Placental pericyte (primary cell): Measurements from ENCODE around the gene FAAP24. TPM values are rescaled to one million over a fixed set of nuclear protein-coding genes. Genes with fewer than 3 reads are reported as not detected.

Experiments used
- total RNA-seq: library from RNA; depleted of rRNA; stranded (reverse); fragments of >200 nt; gene quantifications from 2 replicates; pipeline ENCODE4 v1.2.3, GENCODE V29; 2012

FAAP24 gene, protein sequence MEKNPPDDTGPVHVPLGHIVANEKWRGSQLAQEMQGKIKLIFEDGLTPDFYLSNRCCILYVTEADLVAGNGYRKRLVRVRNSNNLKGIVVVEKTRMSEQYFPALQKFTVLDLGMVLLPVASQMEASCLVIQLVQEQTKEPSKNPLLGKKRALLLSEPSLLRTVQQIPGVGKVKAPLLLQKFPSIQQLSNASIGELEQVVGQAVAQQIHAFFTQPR
- 1.1 and 6.2 TPM in 2 replicates for total RNA-seq

DNA sequence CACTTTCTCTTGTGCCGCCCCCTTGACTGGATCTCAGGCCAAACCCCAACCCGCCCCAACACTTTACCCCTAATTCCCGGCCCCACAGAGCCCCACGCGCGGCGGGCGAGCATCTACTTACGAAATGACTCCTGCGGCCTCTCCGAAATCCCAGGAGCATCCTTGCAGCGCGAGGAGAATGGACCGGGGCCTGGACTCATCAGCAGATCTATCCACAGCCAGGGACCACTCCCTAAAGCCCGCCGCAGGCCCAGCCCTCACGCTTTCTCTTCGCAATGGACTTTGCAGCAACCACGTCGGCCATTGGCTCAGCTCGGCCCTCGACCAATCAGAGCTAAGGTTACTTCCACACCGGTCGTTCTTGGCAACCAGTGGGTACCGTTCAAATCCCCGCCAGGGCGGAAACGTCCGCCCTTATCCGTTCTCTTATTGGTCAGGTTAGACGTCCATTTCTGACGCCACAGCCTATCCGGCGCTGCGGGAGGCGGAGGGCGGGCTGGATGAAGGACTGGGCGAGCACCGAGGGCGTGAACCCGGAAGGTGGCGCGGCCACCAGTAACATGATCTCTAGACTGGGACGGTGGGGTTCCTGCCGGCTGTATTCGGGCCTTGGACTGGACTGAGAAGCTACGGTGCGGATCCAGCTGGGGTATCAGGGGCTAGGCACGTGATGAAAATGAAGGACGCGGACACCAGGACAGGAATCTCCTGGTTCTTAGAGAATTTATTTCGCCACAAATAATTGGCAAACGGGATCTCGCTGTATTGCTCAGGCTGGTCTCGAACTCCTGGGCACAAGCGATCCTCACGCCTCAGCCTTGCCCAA is at the start of gene FAAP24, which contains the start of gene CEP89:
TSS of gene FAAP24 (plus strand) at position 528 of the 826 bp plus-strand sequence. CDS start 955 bp downstream, outside the sequence.
TSS of gene CEP89 (minus strand) at position 244 of the 826 bp plus-strand sequence. CDS start at position 160, 84 bp downstream.

Other genes starting within 250 kb of the FAAP24 start
- not detected in 2 replicates for gene SLC7A9, start 102.5 kb upstream of the FAAP24 start, total RNA-seq
- gene CEP89, start 284 bp upstream of the FAAP24 start, total RNA-seq: 12.7 and 32.1 TPM in 2 replicates
- 10.3 and 15.3 TPM in 2 replicates for gene RHPN2, start 92.6 kb downstream of the FAAP24 start, total RNA-seq
- 5.4 and 7.7 TPM in 2 replicates for gene GPATCH1, start 108.9 kb downstream of the FAAP24 start, total RNA-seq
- gene WDR88, start 159.9 kb downstream of the FAAP24 start, total RNA-seq: not detected in 2 replicates
- gene LRP3, start 222.1 kb downstream of the FAAP24 start, total RNA-seq: 19.5 and 26.9 TPM in 2 replicates